Anterior cingulate cortex (tissue), 58 donors: ENCODE measurements around the gene FOXD4.
"Not testable (repeated sequence)": the region's sequence is repeated elsewhere in the genome, so short reads cannot be mapped to it uniquely, and the experiment has no call there.

Source experiments
- DNase-seq, 58 donors: peaks; one replicate each; lab custom pipeline; 2025; lab: John Stamatoyannopoulos, UW

Gene FOXD4

DNA sequence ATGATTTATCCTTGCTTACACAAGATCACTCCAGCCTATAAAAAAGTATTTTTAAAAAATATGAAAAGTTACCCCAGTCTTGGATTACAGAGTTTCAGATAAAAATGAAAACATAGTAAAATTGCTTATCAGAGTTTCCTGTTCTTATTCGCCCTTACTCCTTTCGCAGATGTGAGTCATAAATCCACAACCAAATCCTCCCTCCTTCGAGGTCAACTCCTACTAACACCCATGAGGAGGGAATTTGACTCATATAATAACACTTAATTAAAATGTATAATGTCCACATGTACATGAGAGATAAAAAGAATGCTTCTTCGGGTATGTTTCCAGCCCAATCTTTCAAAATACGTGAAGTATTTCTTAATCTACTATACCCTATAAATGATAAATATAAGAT is 23.9 kb downstream of the FOXD4 start:
- DNase-seq, result not testable (repeated sequence)

DNA sequence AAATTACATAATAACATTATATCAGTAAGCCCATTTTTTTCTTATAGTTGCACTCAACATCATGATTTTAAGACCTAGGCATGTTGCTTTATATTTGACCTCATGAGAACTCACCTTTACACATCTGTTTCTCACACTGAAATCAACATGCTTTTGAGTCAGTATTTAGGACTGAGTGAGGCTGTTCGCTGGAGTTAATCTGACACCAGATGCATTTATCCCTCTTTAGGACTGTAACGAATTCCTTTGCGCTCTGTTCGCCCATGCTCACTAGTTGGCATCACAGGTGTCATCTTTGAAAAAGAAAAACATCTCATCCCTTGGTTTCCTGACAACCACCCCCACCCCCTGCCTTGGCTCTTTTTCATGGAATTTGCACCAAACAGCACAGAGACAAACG is 24.3 kb downstream of the FOXD4 start:
- DNase-seq, result not testable (repeated sequence)

DNA sequence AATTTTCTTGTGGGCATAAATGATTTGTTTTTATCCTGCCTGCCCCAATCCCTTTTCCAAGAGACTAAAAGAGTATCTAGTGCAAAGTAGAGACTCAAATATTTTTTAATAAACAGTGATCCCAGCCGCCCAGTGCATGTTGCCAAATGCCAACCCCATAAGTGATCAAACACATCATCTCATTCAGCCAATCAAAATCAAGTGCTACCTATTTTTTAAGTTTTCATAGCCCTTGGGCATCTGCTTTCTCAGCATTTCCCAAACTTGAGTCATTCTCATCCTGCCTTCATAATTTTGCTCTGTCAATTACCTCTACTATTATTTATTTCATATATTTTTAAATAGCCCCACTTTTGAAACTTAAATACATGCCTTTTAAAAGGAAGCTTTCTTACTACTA is 27.4 kb downstream of the FOXD4 start:
- not testable (repeated sequence) for DNase-seq

DNA sequence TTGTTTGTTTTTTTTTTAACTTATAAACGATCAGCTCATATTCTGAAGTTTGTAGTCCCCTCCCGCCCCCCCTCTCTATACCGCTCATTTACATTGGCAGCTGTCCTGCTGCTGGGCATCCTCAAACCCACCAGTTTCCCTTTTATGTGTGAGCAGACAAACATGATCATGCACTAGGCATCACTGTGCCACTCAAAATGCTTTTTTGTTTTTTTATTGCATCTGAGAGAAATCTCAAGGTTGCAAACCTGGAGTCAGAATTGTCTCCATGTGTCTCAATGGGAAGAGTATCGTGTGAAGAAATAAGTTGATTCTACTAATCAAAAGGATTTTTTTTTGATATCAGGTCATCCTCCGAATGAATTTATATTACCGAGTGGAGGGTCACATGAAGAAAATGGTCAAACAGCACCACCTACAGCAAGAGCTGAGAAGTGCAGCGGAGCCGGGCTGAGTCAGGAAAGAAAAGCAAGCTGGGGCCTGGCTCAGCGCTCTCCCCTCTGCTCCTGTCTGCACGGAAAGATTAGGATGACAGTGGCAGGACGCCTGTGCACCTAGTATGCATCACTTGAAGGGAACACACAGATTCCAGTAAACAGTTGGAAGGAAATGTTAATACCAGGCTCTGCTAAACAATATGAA is 29.7 kb downstream of the FOXD4 start:
- DNase-seq, result not testable (repeated sequence)

DNA sequence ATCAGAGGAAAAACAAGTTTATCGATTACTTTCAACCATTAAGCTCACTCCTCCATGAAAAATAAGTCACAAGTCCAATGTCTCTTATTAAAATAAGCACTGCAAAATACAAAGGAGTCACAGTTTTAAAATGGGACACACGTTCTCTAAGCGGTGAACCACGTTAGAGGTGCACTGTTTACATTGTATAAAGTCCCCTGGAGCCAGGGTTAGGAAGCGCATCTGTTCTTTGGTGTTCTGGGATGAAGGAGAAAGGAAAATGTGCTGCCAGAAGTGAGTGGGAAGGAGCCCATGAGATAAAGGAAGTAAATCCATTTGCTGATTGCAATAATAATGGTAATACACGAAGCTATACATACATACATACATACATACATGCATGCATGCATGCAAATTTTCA is 30.4 kb downstream of the FOXD4 start:
- DNase-seq, result not testable (repeated sequence)

DNA sequence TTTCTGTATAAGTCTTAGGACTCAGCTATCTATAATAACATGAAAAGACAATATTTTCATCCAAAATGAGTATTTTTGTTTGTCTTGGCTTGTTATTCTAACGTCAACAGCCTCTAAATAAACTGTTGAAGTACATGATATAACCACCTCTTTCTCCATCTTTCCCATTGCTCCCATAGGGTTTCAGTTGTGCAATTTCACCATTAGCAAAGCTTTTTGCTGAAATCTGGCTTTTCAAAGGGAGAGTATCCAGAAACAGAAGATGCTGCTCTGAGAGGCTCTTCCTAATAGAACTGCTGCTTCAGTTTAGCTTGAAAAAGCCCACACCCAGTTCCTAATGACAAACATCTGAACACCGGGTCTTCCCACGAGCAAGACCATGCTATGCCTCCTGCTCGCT is 31.1 kb downstream of the FOXD4 start:
- not testable (repeated sequence) for DNase-seq

DNA sequence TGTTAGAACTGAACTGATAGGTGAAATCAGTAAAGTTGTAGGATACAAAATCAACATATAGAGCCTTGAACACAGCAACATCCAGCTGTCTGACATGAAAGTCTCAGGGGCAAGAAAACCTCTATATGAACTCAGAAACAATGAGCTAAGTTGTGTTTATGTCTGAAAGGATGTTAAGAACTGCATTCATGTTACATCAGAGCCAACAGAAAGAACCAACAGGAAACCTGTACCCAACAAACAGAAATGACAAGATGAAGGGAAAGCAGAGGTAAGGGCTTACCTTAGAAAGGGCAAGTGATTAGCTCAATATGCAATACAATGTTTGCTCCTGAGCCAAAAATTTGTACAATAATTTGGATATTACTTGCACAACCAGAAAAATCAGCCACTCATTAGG is 31.5 kb downstream of the FOXD4 start:
- DNase-seq, result not testable (repeated sequence)

DNA sequence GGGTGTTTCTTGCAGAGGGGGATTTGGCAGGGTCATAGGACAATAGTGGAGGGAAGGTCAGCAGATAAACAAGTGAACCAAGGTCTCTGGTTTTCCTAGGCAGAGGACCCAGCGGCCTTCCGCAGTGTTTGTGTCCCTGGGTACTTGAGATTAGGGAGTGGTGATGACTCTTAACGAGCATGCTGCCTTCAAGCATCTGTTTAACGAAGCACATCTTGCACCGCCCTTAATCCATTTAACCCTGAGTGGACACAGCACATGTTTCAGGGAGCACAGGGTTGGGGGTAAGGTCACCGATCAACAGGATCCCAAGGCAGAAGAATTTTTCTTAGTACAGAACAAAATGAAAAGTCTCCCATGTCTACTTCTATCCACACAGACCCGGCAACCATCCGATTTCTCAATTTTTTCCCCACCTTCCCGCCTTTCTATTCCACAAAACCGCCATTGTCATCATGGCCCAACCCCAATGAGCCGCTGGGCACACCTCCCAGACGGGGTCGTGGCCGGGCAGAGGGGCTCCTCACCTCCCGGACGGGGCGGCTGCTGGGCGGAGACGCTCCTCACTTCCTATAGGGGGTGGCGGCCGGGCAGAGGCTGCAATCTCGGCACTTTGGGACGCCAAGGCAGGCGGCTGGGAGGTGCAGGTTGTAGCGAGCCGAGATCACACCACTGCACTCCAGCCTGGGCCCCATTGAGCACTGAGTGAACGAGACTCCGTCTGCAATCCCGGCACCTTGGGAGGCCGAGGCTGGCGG is 35.1 kb downstream of the FOXD4 start:
- DNase-seq, result not testable (repeated sequence)

DNA sequence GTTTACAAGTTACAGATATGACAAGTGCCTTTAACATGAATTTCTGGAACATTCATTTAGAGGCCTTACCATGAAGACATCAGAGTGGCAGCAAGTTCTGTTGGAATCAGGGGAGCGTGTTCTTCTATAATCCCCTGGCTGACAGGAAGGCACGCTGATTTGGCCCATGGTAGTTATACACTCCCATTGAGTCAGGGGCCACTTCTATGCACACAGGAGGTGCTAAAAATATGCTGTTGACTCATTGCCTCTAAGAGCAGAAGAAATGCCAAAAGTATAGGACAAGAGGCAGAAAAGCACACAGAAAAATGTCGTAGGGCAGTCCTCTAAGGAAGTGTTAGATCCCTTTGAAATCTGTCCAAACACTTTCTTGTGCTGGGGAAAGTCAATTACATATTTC is 39.9 kb downstream of the FOXD4 start:
- not testable (repeated sequence) for DNase-seq

DNA sequence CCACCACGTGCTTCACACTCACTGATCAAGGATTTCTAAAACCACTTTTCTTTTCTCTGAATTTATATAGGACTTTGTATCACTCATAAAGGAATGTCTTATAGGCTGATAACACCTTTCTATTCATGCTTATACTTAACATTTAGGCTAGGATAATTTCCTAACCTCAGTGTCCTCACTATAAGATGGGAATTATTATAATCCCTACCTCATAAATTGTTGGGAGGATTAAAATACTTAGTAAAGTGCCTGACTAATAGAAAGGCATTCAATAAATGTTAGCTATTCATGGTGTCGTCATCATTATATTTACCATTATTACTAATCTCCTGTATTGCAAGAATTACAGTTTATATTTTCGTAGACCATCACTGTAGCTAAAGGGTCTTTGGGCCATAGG is 41.8 kb downstream of the FOXD4 start:
- DNase-seq, result not testable (repeated sequence)

DNA sequence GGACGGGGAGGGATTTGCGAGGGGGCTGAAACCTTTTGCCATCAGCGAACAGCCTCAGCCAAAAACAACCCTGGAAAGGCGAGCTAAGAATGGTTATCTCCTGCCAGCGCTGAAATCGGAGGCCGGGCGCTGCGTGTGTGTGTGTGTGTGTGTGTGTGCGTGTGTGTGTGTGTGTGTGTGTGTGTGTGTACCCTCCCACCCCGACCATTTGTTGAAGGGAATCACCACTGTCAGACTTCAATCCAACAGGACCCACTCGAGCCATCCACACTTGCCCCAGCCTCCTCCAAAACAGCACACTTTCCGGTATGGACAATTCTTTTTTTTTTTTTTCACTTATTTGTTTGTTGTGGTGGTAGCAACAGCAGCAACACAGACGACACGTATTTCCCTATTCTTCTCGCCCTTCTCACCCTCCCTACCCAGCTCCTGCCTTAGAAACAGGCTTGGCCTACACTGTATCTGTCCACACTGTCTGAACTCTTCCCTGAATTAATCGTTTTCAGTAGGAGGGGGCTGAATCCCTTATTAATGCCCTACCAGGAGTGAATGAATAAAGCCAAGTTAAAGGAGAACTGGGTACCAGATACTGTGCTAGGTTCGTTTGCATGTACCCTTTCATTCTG is 44.2 kb downstream of the FOXD4 start:
- not testable (repeated sequence) for DNase-seq

DNA sequence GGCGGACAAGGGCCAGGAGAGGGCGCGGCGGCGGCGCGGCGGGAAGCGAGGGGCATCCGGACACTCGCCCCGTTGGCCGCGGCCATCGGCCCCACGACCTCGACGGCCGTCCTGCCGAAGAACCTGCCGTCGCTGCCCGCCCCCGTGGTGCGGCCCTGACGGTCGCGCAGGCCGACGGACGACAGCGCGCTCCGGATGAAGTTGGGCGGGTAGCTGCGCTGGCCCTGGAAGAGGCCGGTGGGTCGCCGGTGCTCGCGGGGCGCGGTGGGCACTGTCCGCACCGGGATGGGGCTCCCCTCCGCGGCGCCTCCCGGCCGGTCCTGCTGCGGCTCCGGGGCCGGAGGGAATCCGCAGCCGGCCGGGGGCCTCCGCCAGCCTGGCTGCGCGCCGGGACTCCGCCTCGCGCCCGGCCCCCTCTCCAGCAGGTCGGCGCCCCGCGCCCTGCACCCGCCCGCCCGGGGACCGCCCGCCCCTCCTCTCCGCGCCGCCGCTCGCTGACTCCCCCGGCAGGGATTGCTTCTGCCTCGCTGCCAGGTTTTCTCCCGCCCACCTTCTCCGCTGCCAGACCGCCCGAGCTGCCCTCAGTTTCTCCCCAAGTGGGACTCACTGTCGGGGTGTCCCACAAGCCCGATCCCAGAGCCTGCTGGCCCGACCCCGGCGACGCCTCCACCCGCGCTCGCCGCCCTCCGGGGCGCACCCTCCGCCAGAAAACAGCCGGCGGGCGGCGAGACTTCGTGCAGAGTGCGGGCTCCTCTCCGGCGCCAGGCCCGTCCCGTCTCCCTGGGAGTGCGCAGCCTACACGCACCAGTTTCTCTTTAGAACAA is 44.9 kb downstream of the FOXD4 start:
- not testable (repeated sequence) for DNase-seq
